Measurements from ENCODE around the gene CDC42EP1.

DNA sequence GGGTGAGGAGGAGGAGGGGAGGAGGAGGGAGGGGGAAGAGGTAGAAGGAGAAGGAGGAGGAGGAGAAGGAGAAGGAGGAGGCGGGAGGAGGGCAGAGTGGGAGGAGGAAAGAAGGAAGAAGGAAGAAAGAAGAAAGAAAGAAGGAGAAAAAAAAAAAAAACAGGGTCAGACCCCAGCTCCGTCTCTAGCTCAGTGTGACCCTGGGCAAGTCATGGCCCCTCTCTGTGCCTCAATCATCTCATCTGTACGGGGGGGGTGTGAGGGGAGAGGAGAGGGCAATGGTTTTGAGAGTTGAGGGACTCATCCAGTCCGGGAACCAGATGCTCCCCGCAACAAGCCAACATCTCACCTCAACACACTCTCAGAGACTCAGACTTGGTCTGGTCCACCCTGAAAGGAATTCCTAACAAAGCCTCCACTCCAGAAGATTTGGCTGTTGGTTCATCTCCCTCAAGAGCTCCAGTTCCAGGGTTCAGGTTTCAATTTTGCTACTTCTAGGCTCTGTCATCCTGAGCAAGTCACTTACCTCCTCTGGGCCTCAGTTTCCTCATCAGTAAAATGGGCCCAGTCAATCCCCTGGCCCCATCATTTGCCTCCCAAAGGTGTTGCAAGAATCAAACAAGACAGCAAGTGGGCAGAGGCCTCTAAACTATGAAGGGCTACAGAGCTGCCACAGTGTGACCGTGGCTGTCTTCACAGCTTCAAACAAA lies 48.7 kb upstream of the CDC42EP1 start:
- TF ChIP-seq POLR2A (IDR thresholded peaks at IDR 0.05; ENCODE audit: low read depth, low read length) (no peak), POLR2AphosphoS5 (IDR thresholded peaks at IDR 0.05; ENCODE audit: low read depth, low read length) (no peak), TAF1 (IDR thresholded peaks at IDR 0.05; ENCODE audit: borderline replicate concordance, low read depth, low read length) (no peak)
